Measurements from ENCODE around the gene GRPEL2.
A peak's percentile ranks its signal among the peaks of the same experiment; 100 is the strongest.

The GRPEL2 gene

DNA sequence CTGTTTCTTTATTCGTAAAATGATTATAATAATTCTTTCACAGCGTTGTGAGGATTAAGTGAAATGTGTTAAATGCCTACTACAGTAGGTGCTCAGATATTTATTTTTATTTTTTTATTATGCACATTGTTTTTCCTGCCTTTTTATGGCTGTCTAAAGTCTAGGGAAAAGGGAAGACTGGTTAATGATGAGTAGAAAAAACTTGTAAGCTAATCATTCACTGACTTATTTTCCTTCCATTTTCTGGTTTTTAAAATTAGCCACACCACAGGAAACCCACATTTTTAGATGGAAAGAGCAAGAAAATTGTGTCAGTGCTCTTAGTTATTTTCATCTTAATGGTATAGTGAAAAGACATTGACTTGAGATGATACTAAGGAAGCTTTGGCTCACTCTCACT, 8.6 kb downstream of the GRPEL2 start:
- Histone ChIP-seq H3K9me3 (ENCODE audit: control insufficient read depth in 1 of 2, low read length in 2 of 2) (no peaks in the 10 kb centered on the region), H3K9ac (ENCODE audit: low read depth in 1 of 2, low read length in 2 of 2) (no peak overlapping the region), H3K27ac (ENCODE audit: low read depth, low read length) (no peak overlapping the region), H3K27me3 (ENCODE audit: control insufficient read depth in 1 of 2, insufficient read depth in 2 of 2, low read length in 2 of 2) (no peaks in the 10 kb centered on the region), H3K4me1 (ENCODE audit: control insufficient read depth in 1 of 2, insufficient read depth in 2 of 2, low read length in 2 of 2) (peaks cover 14% of the 10 kb centered on the region in 2 donors), H3K36me3 (ENCODE audit: control insufficient read depth in 1 of 2, insufficient read depth in 2 of 2, low read length in 2 of 2) (peaks cover 22 to 46% of the 10 kb centered on the region in 2 donors), H3K4me3 (ENCODE audit: low read depth in 1 of 2, low read length in 2 of 2) (no peak overlapping the region)

DNA sequence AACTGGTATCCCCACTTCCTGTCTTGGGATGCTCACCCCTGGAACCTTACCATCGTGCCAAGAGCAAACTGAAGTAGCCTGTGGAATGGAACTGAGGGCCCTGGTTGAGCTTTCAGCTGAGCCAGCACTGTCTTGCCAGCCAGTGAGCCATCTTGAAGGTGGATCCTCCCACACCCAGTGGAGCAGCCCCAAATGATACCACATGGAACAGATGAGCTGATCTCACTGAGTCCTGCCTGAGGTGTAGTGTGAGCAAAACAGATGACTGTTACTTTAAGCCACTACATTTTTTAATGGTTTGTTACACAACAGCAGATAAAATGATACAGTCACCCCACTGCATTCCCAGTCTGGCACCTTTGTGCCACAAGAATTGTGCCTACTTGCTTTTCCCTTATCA, 10.4 kb downstream of the GRPEL2 start:
- no peak overlapping the region for H3K4me3 ChIP-seq (ENCODE audit: low read depth in 1 of 2, low read length in 2 of 2)
- no peak overlapping the region for H3K27ac ChIP-seq (ENCODE audit: low read depth, low read length)
- peaks cover 17 to 18% of the 10 kb centered on the region in 2 donors for H3K4me1 ChIP-seq (ENCODE audit: control insufficient read depth in 1 of 2, insufficient read depth in 2 of 2, low read length in 2 of 2)
- H3K36me3 ChIP-seq (ENCODE audit: control insufficient read depth in 1 of 2, insufficient read depth in 2 of 2, low read length in 2 of 2): peaks cover 13 to 28% of the 10 kb centered on the region in 2 donors
- H3K27me3 ChIP-seq (ENCODE audit: control insufficient read depth in 1 of 2, insufficient read depth in 2 of 2, low read length in 2 of 2): no peaks in the 10 kb centered on the region
- no peaks in the 10 kb centered on the region for H3K9me3 ChIP-seq (ENCODE audit: control insufficient read depth in 1 of 2, low read length in 2 of 2)
- no peak overlapping the region for H3K9ac ChIP-seq (ENCODE audit: low read depth in 1 of 2, low read length in 2 of 2)

DNA sequence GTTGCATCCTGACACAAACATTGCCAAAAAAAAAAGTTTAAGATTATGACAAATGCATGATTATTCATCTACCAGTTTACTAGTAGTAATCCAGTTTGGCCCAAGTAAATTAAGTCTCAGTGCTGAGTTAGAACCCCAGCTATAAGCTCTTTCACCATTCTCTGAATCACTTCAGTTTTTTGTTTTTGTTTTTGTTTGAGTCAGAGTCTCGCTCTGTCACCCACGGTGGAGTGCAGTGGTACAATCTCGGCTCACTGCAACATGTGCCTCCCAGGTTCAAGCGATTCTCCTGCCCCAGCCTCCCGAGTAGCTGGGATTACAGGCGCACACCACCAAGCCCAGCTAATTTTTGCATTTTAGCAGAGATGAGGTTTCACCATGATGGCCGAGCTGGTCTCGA, 11.1 kb downstream of the GRPEL2 start:
- Histone ChIP-seq H3K4me1 (ENCODE audit: control insufficient read depth in 1 of 2, insufficient read depth in 2 of 2, low read length in 2 of 2) (peaks cover 17 to 18% of the 10 kb centered on the region in 2 donors), H3K4me3 (ENCODE audit: low read depth in 1 of 2, low read length in 2 of 2) (no peak overlapping the region), H3K9me3 (ENCODE audit: control insufficient read depth in 1 of 2, low read length in 2 of 2) (no peaks in the 10 kb centered on the region), H3K9ac (ENCODE audit: low read depth in 1 of 2, low read length in 2 of 2) (no peak overlapping the region), H3K36me3 (ENCODE audit: control insufficient read depth in 1 of 2, insufficient read depth in 2 of 2, low read length in 2 of 2) (peaks cover 6 to 21% of the 10 kb centered on the region in 2 donors), H3K27me3 (ENCODE audit: control insufficient read depth in 1 of 2, insufficient read depth in 2 of 2, low read length in 2 of 2) (no peaks in the 10 kb centered on the region), H3K27ac (ENCODE audit: low read depth, low read length) (no peak overlapping the region)

DNA sequence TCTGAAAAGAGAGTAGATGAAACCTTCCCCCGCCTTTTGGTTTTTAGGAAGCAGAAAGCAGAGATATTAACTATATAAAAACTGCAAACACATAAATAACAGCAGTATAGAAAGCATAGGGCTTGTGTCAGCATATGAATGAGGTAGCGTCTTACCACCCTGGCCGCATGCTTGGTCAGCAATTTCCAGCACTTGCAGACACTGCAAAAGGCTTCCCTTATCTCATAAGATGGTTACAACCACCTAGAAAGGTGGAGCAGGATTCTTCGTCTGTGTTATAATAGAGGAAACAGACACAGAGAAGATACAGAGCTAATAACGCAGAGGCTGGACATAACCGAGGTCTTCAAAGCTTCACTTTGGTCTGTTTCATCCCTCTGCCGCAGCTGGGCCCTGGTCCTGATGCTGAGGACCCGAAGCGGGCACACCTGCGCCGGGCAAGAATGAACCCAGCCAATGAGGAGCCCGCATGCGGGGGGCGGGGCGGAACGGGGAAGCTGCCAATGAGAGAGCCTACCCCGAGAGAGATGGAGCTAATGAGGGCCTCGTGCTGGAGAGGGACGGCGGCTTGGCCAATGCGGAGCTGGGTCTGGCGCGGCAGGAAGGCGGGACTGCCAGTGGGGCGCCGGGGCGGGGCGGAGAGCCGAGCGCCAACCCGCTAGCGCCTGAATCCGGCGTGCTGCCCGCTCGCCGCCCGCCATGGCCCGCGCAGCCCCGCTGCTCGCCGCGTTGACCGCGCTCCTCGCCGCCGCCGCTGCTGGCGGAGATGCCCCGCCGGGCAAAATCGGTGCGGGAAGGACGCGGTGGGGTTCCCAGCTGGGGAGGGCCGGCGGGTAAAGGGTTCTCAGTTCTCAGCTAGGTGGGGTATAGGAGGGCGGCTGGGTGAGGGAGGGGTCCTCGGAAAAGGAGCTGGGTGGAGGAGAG, 12.3 kb downstream of the GRPEL2 start, which contains the start of gene PCYOX1L:
PCYOX1L (plus strand) TSS at position 677 of the 924 bp plus-strand sequence; CDS start at position 700, 23 bp downstream.
- no peaks in the 10 kb centered on the region for H3K27me3 ChIP-seq (ENCODE audit: control insufficient read depth in 1 of 2, insufficient read depth in 2 of 2, low read length in 2 of 2)
- peaks cover 5 to 13% of the 10 kb centered on the region in 2 donors for H3K36me3 ChIP-seq (ENCODE audit: control insufficient read depth in 1 of 2, insufficient read depth in 2 of 2, low read length in 2 of 2)
- no peak within 1 kb of the TSS for H3K27ac ChIP-seq (ENCODE audit: low read depth, low read length)
- peaks cover 17 to 18% of the 10 kb centered on the region in 2 donors for H3K4me1 ChIP-seq (ENCODE audit: control insufficient read depth in 1 of 2, insufficient read depth in 2 of 2, low read length in 2 of 2)
- H3K9ac ChIP-seq (ENCODE audit: low read depth in 1 of 2, low read length in 2 of 2): peak within 1 kb of the TSS; percentile 76 to 84
- no peaks in the 10 kb centered on the region for H3K9me3 ChIP-seq (ENCODE audit: control insufficient read depth in 1 of 2, low read length in 2 of 2)
- H3K4me3 ChIP-seq (ENCODE audit: low read depth in 1 of 2, low read length in 2 of 2): peak within 1 kb of the TSS; percentile 80 to 84

DNA sequence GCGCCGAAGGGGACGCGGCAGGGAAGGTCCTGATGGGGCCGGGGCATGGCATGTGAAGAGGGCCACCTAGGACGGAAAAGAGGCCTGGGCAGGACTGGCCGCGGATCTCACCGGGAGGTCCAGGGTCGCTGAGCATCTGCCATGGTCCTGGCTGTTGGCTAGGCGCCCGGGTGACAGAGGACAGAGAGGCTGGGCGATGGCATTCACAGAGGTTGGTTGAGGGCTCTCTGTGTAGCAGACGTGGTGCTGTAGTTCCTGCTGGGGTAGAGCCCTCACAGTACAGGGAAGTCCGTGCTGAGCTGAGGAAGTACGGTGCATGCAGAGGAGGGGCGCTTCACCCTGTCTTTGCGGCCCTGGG, 13.0 kb downstream of the GRPEL2 start:
- H3K36me3 ChIP-seq (ENCODE audit: control insufficient read depth in 1 of 2, insufficient read depth in 2 of 2, low read length in 2 of 2): peaks cover 5 to 9% of the 10 kb centered on the region in 2 donors
- H3K4me1 ChIP-seq (ENCODE audit: control insufficient read depth in 1 of 2, insufficient read depth in 2 of 2, low read length in 2 of 2): peaks cover 17 to 18% of the 10 kb centered on the region in 2 donors
- no peak overlapping the region for H3K27ac ChIP-seq (ENCODE audit: low read depth, low read length)
- no peaks in the 10 kb centered on the region for H3K27me3 ChIP-seq (ENCODE audit: control insufficient read depth in 1 of 2, insufficient read depth in 2 of 2, low read length in 2 of 2)
- H3K9me3 ChIP-seq (ENCODE audit: control insufficient read depth in 1 of 2, low read length in 2 of 2): no peaks in the 10 kb centered on the region
- peak overlapping the region; percentile 80 to 84 for H3K4me3 ChIP-seq (ENCODE audit: low read depth in 1 of 2, low read length in 2 of 2)
- H3K9ac ChIP-seq (ENCODE audit: low read depth in 1 of 2, low read length in 2 of 2): peak overlapping the region; percentile 76 to 84

DNA sequence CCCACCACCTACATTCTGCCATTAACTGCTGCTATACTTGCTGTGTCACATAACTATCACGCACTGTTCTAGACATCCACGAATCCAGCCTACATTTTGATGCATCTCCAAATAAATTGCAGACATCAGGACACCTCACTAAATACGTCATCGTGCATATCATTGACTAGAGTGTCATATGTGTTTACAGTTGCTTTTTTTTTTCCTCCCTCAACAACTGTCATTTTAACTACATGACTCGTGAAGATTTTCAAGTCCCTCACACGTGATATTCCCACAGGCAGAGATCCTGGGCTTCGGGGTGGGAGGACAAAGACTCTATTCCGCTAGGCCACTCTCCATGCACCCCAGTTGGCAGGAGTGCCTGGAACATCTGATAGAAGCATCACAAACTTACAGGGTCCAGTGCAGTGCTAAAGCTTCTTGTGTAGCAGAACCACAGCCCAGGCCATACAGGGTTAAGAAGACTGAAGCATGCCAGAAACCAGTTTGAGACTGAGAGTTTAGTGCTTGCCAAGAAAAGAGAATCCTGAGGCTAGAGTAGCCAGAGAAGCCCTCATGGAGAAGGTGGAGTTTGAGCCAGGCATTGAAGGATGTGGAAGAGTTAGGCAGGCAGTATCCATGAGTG, 13.7 kb downstream of the GRPEL2 start:
- Histone ChIP-seq H3K9ac (ENCODE audit: low read depth in 1 of 2, low read length in 2 of 2) (peak overlapping the region in 1 of 2 donors; percentile 76), H3K4me1 (ENCODE audit: control insufficient read depth in 1 of 2, insufficient read depth in 2 of 2, low read length in 2 of 2) (peaks cover 17 to 18% of the 10 kb centered on the region in 2 donors), H3K9me3 (ENCODE audit: control insufficient read depth in 1 of 2, low read length in 2 of 2) (no peaks in the 10 kb centered on the region), H3K27ac (ENCODE audit: low read depth, low read length) (no peak overlapping the region), H3K27me3 (ENCODE audit: control insufficient read depth in 1 of 2, insufficient read depth in 2 of 2, low read length in 2 of 2) (no peaks in the 10 kb centered on the region), H3K4me3 (ENCODE audit: low read depth in 1 of 2, low read length in 2 of 2) (peak overlapping the region; percentile 80 to 84), H3K36me3 (ENCODE audit: control insufficient read depth in 1 of 2, insufficient read depth in 2 of 2, low read length in 2 of 2) (peaks cover 0 to 9% of the 10 kb centered on the region in 2 donors)

DNA sequence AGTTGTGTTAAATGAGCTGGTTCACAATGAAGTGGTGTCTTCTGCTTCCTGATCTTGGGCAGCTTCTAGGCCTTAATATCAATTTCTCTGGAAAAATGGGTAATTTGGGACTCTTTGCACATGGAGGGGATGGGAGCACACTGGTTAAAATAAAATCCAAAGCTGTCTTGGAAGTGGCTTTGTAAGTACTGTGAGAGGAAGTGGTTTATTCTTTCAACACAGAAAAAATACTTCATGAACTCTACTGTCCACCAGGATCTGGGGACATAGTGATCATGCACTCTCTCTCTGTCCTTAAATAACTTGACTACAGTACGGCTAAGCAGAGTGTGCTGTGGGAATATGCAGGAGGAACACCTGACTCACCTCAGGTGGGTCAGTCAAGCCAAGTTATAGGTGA, 15.0 kb downstream of the GRPEL2 start:
- Histone ChIP-seq H3K9ac (ENCODE audit: low read depth in 1 of 2, low read length in 2 of 2) (no peak overlapping the region), H3K27ac (ENCODE audit: low read depth, low read length) (no peak overlapping the region), H3K36me3 (ENCODE audit: control insufficient read depth in 1 of 2, insufficient read depth in 2 of 2, low read length in 2 of 2) (peaks cover 0 to 4% of the 10 kb centered on the region in 2 donors), H3K4me1 (ENCODE audit: control insufficient read depth in 1 of 2, insufficient read depth in 2 of 2, low read length in 2 of 2) (peaks cover 17 to 18% of the 10 kb centered on the region in 2 donors), H3K27me3 (ENCODE audit: control insufficient read depth in 1 of 2, insufficient read depth in 2 of 2, low read length in 2 of 2) (no peaks in the 10 kb centered on the region), H3K4me3 (ENCODE audit: low read depth in 1 of 2, low read length in 2 of 2) (no peak overlapping the region), H3K9me3 (ENCODE audit: control insufficient read depth in 1 of 2, low read length in 2 of 2) (no peaks in the 10 kb centered on the region)

DNA sequence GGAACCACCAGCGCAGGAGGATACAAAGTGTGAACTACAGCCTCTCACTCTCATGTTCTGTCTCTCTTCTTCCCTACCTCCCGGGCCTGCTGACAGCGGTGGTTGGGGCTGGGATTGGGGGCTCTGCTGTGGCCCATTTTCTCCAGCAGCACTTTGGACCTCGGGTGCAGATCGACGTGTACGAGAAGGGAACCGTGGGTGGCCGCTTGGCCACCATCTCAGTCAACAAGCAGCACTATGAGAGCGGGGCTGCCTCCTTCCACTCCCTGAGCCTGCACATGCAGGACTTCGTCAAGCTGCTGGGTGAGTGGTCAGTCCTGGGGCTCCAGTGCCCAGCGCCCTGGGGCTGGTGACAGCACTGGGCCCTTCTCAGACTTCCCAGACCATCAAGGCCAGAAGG, 17.2 kb downstream of the GRPEL2 start:
- Histone ChIP-seq H3K9me3 (ENCODE audit: control insufficient read depth in 1 of 2, low read length in 2 of 2) (no peaks in the 10 kb centered on the region), H3K27ac (ENCODE audit: low read depth, low read length) (no peak overlapping the region), H3K36me3 (ENCODE audit: control insufficient read depth in 1 of 2, insufficient read depth in 2 of 2, low read length in 2 of 2) (no peaks in the 10 kb centered on the region), H3K9ac (ENCODE audit: low read depth in 1 of 2, low read length in 2 of 2) (no peak overlapping the region), H3K4me1 (ENCODE audit: control insufficient read depth in 1 of 2, insufficient read depth in 2 of 2, low read length in 2 of 2) (peaks cover 12 to 15% of the 10 kb centered on the region in 2 donors), H3K27me3 (ENCODE audit: control insufficient read depth in 1 of 2, insufficient read depth in 2 of 2, low read length in 2 of 2) (no peaks in the 10 kb centered on the region), H3K4me3 (ENCODE audit: low read depth in 1 of 2, low read length in 2 of 2) (no peak overlapping the region)

DNA sequence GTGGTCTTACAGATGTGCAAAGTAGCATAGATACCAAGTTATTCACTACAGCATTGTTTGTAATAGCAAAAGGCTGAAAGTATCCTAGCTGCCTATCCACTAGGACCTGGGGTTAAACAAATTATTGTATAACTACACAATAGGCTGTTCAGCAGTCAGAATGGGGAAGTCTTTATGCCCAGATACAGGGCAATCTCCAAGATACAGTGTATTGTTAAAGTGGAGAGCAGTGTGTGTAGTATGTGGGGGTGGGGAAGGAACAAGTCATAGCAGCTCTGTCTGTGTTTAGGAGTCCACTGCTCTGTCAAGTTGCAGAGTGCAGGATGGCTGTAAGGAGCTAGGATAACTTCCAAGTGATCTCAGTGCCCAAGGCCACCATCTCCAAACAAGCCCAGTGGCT, 18.1 kb downstream of the GRPEL2 start:
- Histone ChIP-seq H3K4me3 (ENCODE audit: low read depth in 1 of 2, low read length in 2 of 2) (no peak overlapping the region), H3K9me3 (ENCODE audit: control insufficient read depth in 1 of 2, low read length in 2 of 2) (no peaks in the 10 kb centered on the region), H3K4me1 (ENCODE audit: control insufficient read depth in 1 of 2, insufficient read depth in 2 of 2, low read length in 2 of 2) (peaks cover 9 to 11% of the 10 kb centered on the region in 2 donors), H3K36me3 (ENCODE audit: control insufficient read depth in 1 of 2, insufficient read depth in 2 of 2, low read length in 2 of 2) (no peaks in the 10 kb centered on the region), H3K9ac (ENCODE audit: low read depth in 1 of 2, low read length in 2 of 2) (no peak overlapping the region), H3K27me3 (ENCODE audit: control insufficient read depth in 1 of 2, insufficient read depth in 2 of 2, low read length in 2 of 2) (no peaks in the 10 kb centered on the region), H3K27ac (ENCODE audit: low read depth, low read length) (no peak overlapping the region)

DNA sequence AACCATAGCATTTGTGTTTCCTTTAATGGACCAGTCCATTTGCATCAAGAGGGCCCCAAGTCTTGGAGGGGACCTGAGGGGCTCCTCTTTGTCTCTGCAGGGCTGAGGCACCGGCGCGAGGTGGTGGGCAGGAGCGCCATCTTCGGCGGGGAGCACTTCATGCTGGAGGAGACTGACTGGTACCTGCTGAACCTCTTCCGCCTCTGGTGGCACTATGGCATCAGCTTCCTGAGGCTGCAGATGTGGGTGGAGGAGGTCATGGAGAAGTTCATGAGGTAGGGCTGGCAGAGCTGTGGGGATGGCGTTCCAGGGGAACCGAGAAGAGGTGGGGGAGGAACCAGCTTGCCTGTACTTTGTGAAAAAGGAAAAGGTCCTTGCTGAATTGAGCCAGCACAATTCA, 18.6 kb downstream of the GRPEL2 start:
- Histone ChIP-seq H3K9me3 (ENCODE audit: control insufficient read depth in 1 of 2, low read length in 2 of 2) (no peaks in the 10 kb centered on the region), H3K9ac (ENCODE audit: low read depth in 1 of 2, low read length in 2 of 2) (no peak overlapping the region), H3K4me1 (ENCODE audit: control insufficient read depth in 1 of 2, insufficient read depth in 2 of 2, low read length in 2 of 2) (peaks cover 3 to 5% of the 10 kb centered on the region in 2 donors), H3K27ac (ENCODE audit: low read depth, low read length) (no peak overlapping the region), H3K27me3 (ENCODE audit: control insufficient read depth in 1 of 2, insufficient read depth in 2 of 2, low read length in 2 of 2) (no peaks in the 10 kb centered on the region), H3K4me3 (ENCODE audit: low read depth in 1 of 2, low read length in 2 of 2) (no peak overlapping the region), H3K36me3 (ENCODE audit: control insufficient read depth in 1 of 2, insufficient read depth in 2 of 2, low read length in 2 of 2) (no peaks in the 10 kb centered on the region)
